Mucosa of descending colon (tissue), 3 donors: ENCODE data around the gene CDKAL1. TPM values are rescaled to one million over a fixed set of nuclear protein-coding genes. Genes with fewer than 3 reads are reported as not detected.

Source experiments
- ATAC-seq: fragments of 200-7000 bp; cut with Tn5 transposase; one replicate; pipeline ENCODE4 v1.9.1; 2020; ENCODE audit warnings: mild to moderate bottlenecking, moderate library complexity
- DNase-seq, 3 donors: peaks; one replicate each; pipeline ENCODE4 v3.0.0-alpha.2; 2020
- H3K36me3 ChIP-seq: fragments of 200-600 bp; one replicate; pipeline ENCODE4 v1.8.0; 2021; ENCODE audit warnings: low read depth, mild to moderate bottlenecking
- H3K4me1 ChIP-seq: fragments of 200-600 bp; one replicate; pipeline ENCODE4 v1.8.0; 2021; ENCODE audit warnings: low read depth, mild to moderate bottlenecking
- H3K4me3 ChIP-seq: fragments of 200-600 bp; one replicate; pipeline ENCODE4 v1.8.0; 2021; ENCODE audit warnings: mild to moderate bottlenecking
- H3K9me3 ChIP-seq: fragments of 200-600 bp; one replicate; pipeline ENCODE4 v1.8.0; 2021; ENCODE audit warnings: mild to moderate bottlenecking
- CTCF ChIP-seq: fragments of 200-600 bp; IDR thresholded peaks from one replicate; pipeline ENCODE4 v1.8.0; 2022; ENCODE audit warnings: antibody characterized with exemption, mild to moderate bottlenecking
- intact Hi-C, 2 donors: fragments of 100-400 bp; cut with DNase I in 1 of 2; cut with micrococcal nuclease in 1 of 2; formaldehyde crosslinking; loops; one replicate each; pipeline versions ENCODE4 v1.11.0 to v1.11.1; 2022; cut with DNase I, micrococcal nuclease
- total RNA-seq, 3 donors: library from RNA; stranded (reverse); fragmentation: NEBNext Ultra II Directional in 2 of 3; extraction: Animal tissue kit (Norgen Biotek cat#: 25700) in 2 of 3; gene quantifications; one replicate each; pipeline versions ENCODE4 v1.2.1 to v1.2.4, GENCODE V29; 2021 to 2023
- donor health status: DM: no; HTN: no; CAD: no; lungs with moderate emphysema.
- donor health status: DM: no; HTN: no; CAD: no.
- donor health status: DM: no; HTN: yes; CAD: no.

The CDKAL1 gene
- total RNA-seq, 3 donors from 2014 or later, result 13.4 to 15.5 (median 15.3) TPM

DNA sequence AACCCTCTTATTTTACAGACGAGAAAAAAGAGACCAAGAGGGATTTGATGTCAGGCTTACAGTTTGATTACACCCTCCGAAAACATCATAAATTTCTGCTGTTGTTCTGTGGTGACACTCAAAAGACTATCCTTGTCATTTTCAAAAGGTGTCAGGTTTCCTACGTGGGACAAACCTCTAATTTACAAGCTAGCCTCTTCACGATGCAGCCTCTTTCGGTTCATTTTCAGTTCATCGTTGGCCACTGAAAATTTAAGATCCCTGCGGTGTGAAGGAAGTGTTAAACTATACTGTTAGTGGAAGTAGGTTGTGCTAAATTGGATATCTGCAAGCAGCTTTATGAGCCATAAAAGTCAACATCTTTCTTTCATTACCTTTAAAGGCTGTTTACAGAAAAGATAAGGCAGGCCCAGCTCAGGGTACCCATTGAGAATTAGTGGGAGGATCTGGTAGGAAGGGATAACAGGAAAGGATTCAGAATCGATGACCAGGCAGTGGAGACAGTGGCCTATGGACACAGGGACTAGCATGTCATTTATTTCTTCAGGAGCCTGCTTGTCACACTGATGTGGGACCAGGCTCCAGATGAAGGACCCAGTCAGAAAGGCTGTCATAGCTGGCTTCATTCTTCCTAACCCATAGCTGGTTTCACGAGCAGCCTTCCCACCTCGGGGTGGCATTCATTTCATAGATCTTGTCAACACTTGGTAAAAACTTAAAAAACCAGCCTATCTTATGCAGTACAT lies 730.2 kb downstream of the CDKAL1 start:
- no peak overlapping the region for H3K4me3 ChIP-seq
- ATAC-seq, result peak; percentile 89
- peak in 1 of 3 donors; percentile 9 for DNase-seq
- intact Hi-C loops, result no loop called here
- H3K4me1 ChIP-seq, result no peaks in the 10 kb centered on the region
- H3K36me3 ChIP-seq, result no peaks in the 10 kb centered on the region
- TF ChIP-seq CTCF, result no peak
- H3K9me3 ChIP-seq, result no peaks in the 10 kb centered on the region

DNA sequence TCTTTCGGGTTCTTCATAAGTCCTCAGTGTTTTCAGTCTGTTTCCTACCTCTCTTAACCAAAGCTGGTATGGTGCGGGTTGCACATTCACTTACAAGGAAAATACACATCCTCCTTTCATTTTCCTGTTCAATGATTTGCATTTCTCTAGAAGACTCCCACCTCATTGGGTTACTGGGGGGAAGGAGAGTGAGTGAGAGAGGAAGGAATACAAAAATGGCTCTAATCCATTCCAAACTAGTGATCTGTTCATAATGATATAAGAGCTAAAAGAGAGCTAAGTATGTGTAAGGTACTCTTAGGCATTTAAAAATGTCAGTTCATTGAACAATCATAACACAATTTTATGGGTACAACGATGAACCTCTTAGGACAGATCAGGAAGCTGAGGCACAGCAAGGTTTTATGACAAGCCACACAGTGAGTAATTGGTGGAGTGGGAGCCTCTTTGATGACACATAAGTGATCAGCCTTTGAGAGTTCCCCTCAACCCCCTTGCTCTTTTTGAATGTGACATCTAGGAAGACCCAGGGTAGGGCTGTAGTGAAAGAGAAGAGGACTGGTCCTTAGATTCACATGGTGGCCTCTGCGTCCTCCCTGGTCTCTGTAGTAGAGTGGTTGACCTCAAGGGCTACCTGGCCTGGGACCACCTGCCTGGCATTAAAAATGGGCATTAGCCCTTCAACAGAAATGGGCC lies 730.9 kb downstream of the CDKAL1 start:
- H3K9me3 ChIP-seq, result no peaks in the 10 kb centered on the region
- intact Hi-C loops, result no loop called here
- no peaks in the 10 kb centered on the region for H3K4me1 ChIP-seq
- no peaks in the 10 kb centered on the region for H3K36me3 ChIP-seq
- no peak overlapping the region for H3K4me3 ChIP-seq
- TF ChIP-seq CTCF, result no peak
- ATAC-seq (no peak), DNase-seq (no peak)

DNA sequence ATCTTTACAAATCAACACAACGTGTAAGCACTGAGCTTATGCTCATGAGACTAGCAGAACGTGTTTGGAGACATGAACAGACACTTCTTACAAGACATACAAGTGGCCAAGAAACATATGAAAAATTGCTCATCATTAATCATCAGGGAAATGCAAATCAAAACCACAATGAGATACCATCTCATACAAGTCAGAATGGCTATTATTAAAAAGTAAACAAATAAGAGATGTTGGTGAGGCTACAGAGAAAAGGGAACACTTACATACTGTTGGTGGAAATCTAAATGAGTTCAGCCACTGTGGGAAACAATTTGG lies 731.4 kb downstream of the CDKAL1 start:
- ATAC-seq (no peak), DNase-seq (no peak)
- H3K4me1 ChIP-seq, result no peaks in the 10 kb centered on the region
- no peaks in the 10 kb centered on the region for H3K9me3 ChIP-seq
- no peak overlapping the region for H3K4me3 ChIP-seq
- no peak for TF ChIP-seq CTCF
- intact Hi-C loops, result no loop called here
- no peaks in the 10 kb centered on the region for H3K36me3 ChIP-seq

- Histone ChIP-seq H3K4me1 (no peaks in the 10 kb centered on the region), H3K4me3 (no peak overlapping the region), H3K36me3 (no peaks in the 10 kb centered on the region), H3K9me3 (peaks cover 7% of the 10 kb centered on the region)
- TF ChIP-seq CTCF, result no peak
- intact Hi-C loops, result no loop called here
- no peak for ATAC-seq
- DNase-seq, result no peak
Observed at GRCh38 chr6:21270636-21271201, 736.5 kb downstream of the CDKAL1 start.

GRCh38 chr6:21271428-21272155 lies 737.3 kb downstream of the CDKAL1 start:
- TF ChIP-seq CTCF, result no peak
- intact Hi-C loops, result no loop called here
- Histone ChIP-seq H3K36me3 (no peaks in the 10 kb centered on the region), H3K4me3 (no peak overlapping the region), H3K4me1 (no peaks in the 10 kb centered on the region), H3K9me3 (peaks cover 7% of the 10 kb centered on the region)
- DNase-seq (no peak), ATAC-seq (no peak)
